Body of pancreas (tissue), 4 donors: ENCODE data around the gene THADA.
"Not testable (repeated sequence)": the region's sequence is repeated elsewhere in the genome, so short reads cannot be mapped to it uniquely, and the experiment has no call there.

ENCODE experiments used
- CTCF ChIP-seq, 7 experiments: fragments of 450-650 bp in 4 of 7; fragments of 200-600 bp in 3 of 7; sonication (generic) in 3 of 7; IDR thresholded peaks; one replicate each; pipeline ENCODE4 v1.5.1; 2016 to 2019; ENCODE audit warnings: antibody characterized with exemption in 7 of 7
- POLR2A ChIP-seq, 3 donors: fragments of 450-650 bp; IDR thresholded peaks; one replicate each; pipeline ENCODE4 v1.6.1; 2016; ENCODE audit warnings: antibody characterized with exemption in 3 of 3, mild to moderate bottlenecking in 2 of 3

- not testable (repeated sequence) for TF ChIP-seq CTCF, POLR2A (IDR thresholded peaks at IDR 0.05)
These were observed 40.3 kb upstream of the THADA start for GRCh38 chr2:43636153-43636552.
